Endodermal cell (in vitro differentiated cells): ENCODE results near the gene TULP1. TPM values are rescaled to one million over a fixed set of nuclear protein-coding genes. Genes with fewer than 3 reads are reported as not detected.
A peak's percentile ranks its signal among the peaks of the same experiment; 100 is the strongest.

Experiments used
- DNase-seq: peaks from one replicate; pipeline ENCODE4 v3.0.0-alpha.2; 2017
- H3K27ac ChIP-seq: 2 replicates; pipeline ENCODE4 v1.5.1; 2013; ENCODE audit warnings: mild to moderate bottlenecking, low read depth, low read length, moderate library complexity
- H3K27me3 ChIP-seq: 2 replicates; pipeline ENCODE4 v1.6.1; 2013; ENCODE audit warnings: mild to moderate bottlenecking, low read length, moderate library complexity; ENCODE audit not compliant: insufficient read depth, control insufficient read depth, poor library complexity, severe bottlenecking
- H3K36me3 ChIP-seq: 2 replicates; pipeline ENCODE4 v1.7.0; 2013; ENCODE audit warnings: mild to moderate bottlenecking, low read length, moderate library complexity; ENCODE audit not compliant: control insufficient read depth, insufficient read depth
- H3K4me1 ChIP-seq: one replicate; pipeline ENCODE4 v1.7.0; 2013; ENCODE audit warnings: low read length; ENCODE audit not compliant: control insufficient read depth, insufficient read depth
- H3K4me3 ChIP-seq: 2 replicates; pipeline ENCODE4 v1.5.1; 2013; ENCODE audit warnings: mild to moderate bottlenecking, low read length, moderate library complexity
- H3K9ac ChIP-seq: 2 replicates; pipeline ENCODE4 v1.6.1; 2013; ENCODE audit warnings: mild to moderate bottlenecking, low read length, moderate library complexity; ENCODE audit not compliant: poor library complexity, severe bottlenecking; ENCODE audit errors: extremely low read depth
- H3K9me3 ChIP-seq: 2 replicates; pipeline ENCODE4 v1.6.1; 2013; ENCODE audit warnings: mild to moderate bottlenecking, low read length, moderate library complexity; ENCODE audit not compliant: control insufficient read depth
- H3K27ac Mint-ChIP-seq: 2 replicates; pipeline ENCODE4 v1.8.0; 2020; ENCODE audit warnings: mixed read lengths
- H3K27me3 Mint-ChIP-seq: 2 replicates; pipeline ENCODE4 v1.8.0; 2021; ENCODE audit warnings: mild to moderate bottlenecking, mixed read lengths; ENCODE audit not compliant: insufficient read depth
- H3K36me3 Mint-ChIP-seq: 2 replicates; pipeline ENCODE4 v1.8.0; 2020; ENCODE audit warnings: low read depth, mixed read lengths
- H3K4me1 Mint-ChIP-seq: 2 replicates; pipeline ENCODE4 v1.8.0; 2020; ENCODE audit warnings: mixed read lengths
- H3K4me3 Mint-ChIP-seq: 2 replicates; pipeline ENCODE4 v1.8.0; 2020; ENCODE audit warnings: mild to moderate bottlenecking, moderate library complexity, mixed read lengths
- H3K9me3 Mint-ChIP-seq: 2 replicates; pipeline ENCODE4 v1.8.0; 2020; ENCODE audit warnings: mild to moderate bottlenecking, mixed read lengths
- CTCF ChIP-seq: fragments of 200-600 bp; sonication (generic); conservative IDR thresholded peaks from 2 replicates; pipeline ENCODE4 v1.5.0; 2021; ENCODE audit warnings: antibody characterized with exemption, mild to moderate bottlenecking
- WGBS, 2 experiments: methylation state at CpG; one replicate each; pipeline versions ENCODE4 v1.1.5 to v1.1.7; 2013; ENCODE audit warnings: missing lambda C conversion rate in 2 of 2, mixed read lengths in 1 of 2; ENCODE audit not compliant: insufficient coverage in 1 of 2, insufficient read length in 1 of 2; 5-methylcytosine and 5-hydroxymethylcytosine counted together
- total RNA-seq, 2 donors: library from RNA; stranded (reverse); fragmentation: NEBNext Ultra II Directional in 1 of 2; extraction: Animal tissue kit (Norgen Biotek cat#: 25700) in 1 of 2; gene quantifications; 2 replicates in 1 of 2; 3 replicates in 1 of 2; pipeline ENCODE4 v1.2.1, GENCODE V29; 2021

TULP1 gene
- total RNA-seq, 2 donors from 2014 or later: 0.29 to 4.0 TPM

GRCh38 chr6:35547676-35548075, 35.0 kb upstream of the TULP1 start:
- H3K27me3 ChIP-seq: no peaks in the 10 kb centered on the region
- no peak overlapping the region for H3K27ac Mint-ChIP-seq
- no peak overlapping the region for H3K4me3 Mint-ChIP-seq
- peaks cover 5% of the 10 kb centered on the region for H3K9me3 Mint-ChIP-seq
- H3K9me3 ChIP-seq: no peaks in the 10 kb centered on the region
- no peaks in the 10 kb centered on the region for H3K36me3 ChIP-seq
- no peak overlapping the region for H3K27ac ChIP-seq
- DNase-seq: no peak
- no peaks in the 10 kb centered on the region for H3K27me3 Mint-ChIP-seq
- H3K4me1 ChIP-seq: no peaks in the 10 kb centered on the region
- no peaks in the 10 kb centered on the region for H3K36me3 Mint-ChIP-seq
- H3K4me3 ChIP-seq: no peak overlapping the region
- peaks cover 16% of the 10 kb centered on the region for H3K4me1 Mint-ChIP-seq
- TF ChIP-seq CTCF: no peak
- 90 to 95% methylated on average over 6 of the region's 6 CpGs for WGBS, 2 experiments
- H3K9ac ChIP-seq: no peak overlapping the region

GRCh38 chr6:35544769-35545361, 32.2 kb upstream of the TULP1 start:
- Mint-ChIP-seq H3K36me3 (no peaks in the 10 kb centered on the region), H3K27ac (no peak overlapping the region), H3K9me3 (peaks cover 7% of the 10 kb centered on the region), H3K4me3 (no peak overlapping the region), H3K27me3 (no peaks in the 10 kb centered on the region), H3K4me1 (peaks cover 16% of the 10 kb centered on the region)
- DNase-seq: peak; percentile 68
- no peak overlapping the region for H3K9ac ChIP-seq
- H3K27me3 ChIP-seq: no peaks in the 10 kb centered on the region
- no peak overlapping the region for H3K27ac ChIP-seq
- no peaks in the 10 kb centered on the region for H3K4me1 ChIP-seq
- no peak overlapping the region for H3K4me3 ChIP-seq
- no peaks in the 10 kb centered on the region for H3K9me3 ChIP-seq
- no peaks in the 10 kb centered on the region for H3K36me3 ChIP-seq
- WGBS, 2 experiments: 70 to 73% methylated on average over 3 to 13 of the region's 13 CpGs
- TF ChIP-seq CTCF: no peak

GRCh38 chr6:35543459-35544193, 30.9 kb upstream of the TULP1 start:
- H3K27me3 ChIP-seq: no peaks in the 10 kb centered on the region
- H3K27ac ChIP-seq: no peak overlapping the region
- TF ChIP-seq CTCF: no peak
- no peak overlapping the region for H3K9ac ChIP-seq
- H3K4me3 ChIP-seq: no peak overlapping the region
- Mint-ChIP-seq H3K36me3 (no peaks in the 10 kb centered on the region), H3K4me1 (peaks cover 16% of the 10 kb centered on the region), H3K27me3 (no peaks in the 10 kb centered on the region), H3K9me3 (peaks cover 7% of the 10 kb centered on the region), H3K4me3 (no peak overlapping the region), H3K27ac (no peak overlapping the region)
- no peaks in the 10 kb centered on the region for H3K36me3 ChIP-seq
- H3K9me3 ChIP-seq: no peaks in the 10 kb centered on the region
- 89% methylated on average over 9 to 16 of the region's 16 CpGs for WGBS, 2 experiments
- no peaks in the 10 kb centered on the region for H3K4me1 ChIP-seq
- DNase-seq: peak; percentile 89
